NT2/D1 (cell line): ENCODE results near the gene DAPK2.
"Not testable (repeated sequence)": the region's sequence is repeated elsewhere in the genome, so short reads cannot be mapped to it uniquely, and the experiment has no call there.

Source experiments
- DNase-seq: peaks from one replicate; pipeline ENCODE4 v3.0.0-alpha.2; 2011; ENCODE audit warnings: low read depth, low spot score
- H3K27me3 ChIP-seq: 2 replicates; pipeline ENCODE4 v1.6.0; 2011; ENCODE audit warnings: mild to moderate bottlenecking; ENCODE audit not compliant: insufficient read length, insufficient read depth
- H3K36me3 ChIP-seq: 2 replicates; pipeline ENCODE4 v1.6.1; 2011; ENCODE audit warnings: mild to moderate bottlenecking, low read length, mixed read lengths; ENCODE audit not compliant: insufficient read depth, insufficient read length
- H3K4me1 ChIP-seq: 2 replicates; pipeline ENCODE4 v1.5.1; 2011; ENCODE audit not compliant: insufficient read depth, insufficient read length
- H3K4me3 ChIP-seq: 2 replicates; pipeline ENCODE4 v1.5.1; 2011; ENCODE audit warnings: low read depth; ENCODE audit not compliant: insufficient read length
- H3K9ac ChIP-seq: 2 replicates; pipeline ENCODE4 v1.6.0; 2011; ENCODE audit warnings: low read depth; ENCODE audit not compliant: insufficient read length
- H3K9me3 ChIP-seq: 2 replicates; pipeline ENCODE4 v1.5.1; 2011; ENCODE audit warnings: mild to moderate bottlenecking, low read length; ENCODE audit not compliant: insufficient read depth
- SUZ12 ChIP-seq: IDR thresholded peaks from 2 replicates; pipeline ENCODE4 v1.6.1; 2011; ENCODE audit not compliant: insufficient read length, insufficient read depth; ENCODE audit errors: extremely low read depth
- YY1 ChIP-seq: IDR thresholded peaks from 2 replicates; pipeline ENCODE4 v1.6.1; 2011; ENCODE audit not compliant: insufficient read length, insufficient read depth
- ZNF274 ChIP-seq: IDR thresholded peaks from 2 replicates; pipeline ENCODE4 v1.6.1; 2011; ENCODE audit warnings: mild to moderate bottlenecking, low read depth, low read length

DAPK2 gene

DNA sequence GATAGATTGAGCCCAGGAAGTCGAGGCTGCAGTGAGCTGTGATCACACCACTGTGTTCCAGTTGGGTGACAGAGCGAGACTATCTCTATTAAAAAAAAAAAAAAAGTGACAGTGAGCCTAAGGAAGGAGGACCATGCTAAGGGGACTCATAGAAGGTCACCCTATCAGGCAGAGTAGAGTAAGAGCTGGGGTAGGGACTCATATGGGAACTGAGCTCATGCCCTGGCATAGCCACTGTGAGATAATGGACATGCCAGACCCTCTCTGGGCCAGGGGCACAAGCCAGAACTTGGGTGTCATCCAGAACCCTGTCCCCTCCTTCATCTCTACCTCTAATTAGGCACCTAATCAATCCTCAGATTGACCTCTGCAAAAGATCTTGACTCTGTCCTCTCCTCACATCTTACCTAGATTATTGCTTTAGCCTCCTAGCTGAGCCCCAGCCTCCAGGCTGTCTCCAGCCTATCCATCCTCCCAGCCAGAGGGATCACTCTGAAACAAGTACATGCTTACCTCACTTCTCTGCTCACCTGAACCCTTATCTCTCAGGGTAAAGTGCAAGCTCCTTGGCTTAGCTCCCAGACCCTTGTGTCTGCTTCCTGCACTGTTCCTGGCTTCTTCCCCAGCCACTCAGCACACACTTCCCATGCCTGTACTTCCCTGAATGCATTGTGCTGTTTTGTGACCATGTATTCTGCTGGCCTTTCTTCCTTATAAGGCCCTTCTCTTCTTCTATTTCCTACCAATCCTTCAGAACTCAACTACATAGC lies 76.4 kb downstream of the DAPK2 start:
- TF ChIP-seq ZNF274 (no peak), YY1 (no peak), SUZ12 (no peak)
- Histone ChIP-seq H3K9me3 (no peaks in the 10 kb centered on the region; the same call in 1 of the 2 replicates), H3K27me3 (no peaks in the 10 kb centered on the region), H3K36me3 (no peaks in the 10 kb centered on the region), H3K4me3 (no peak overlapping the region), H3K4me1 (peaks cover 4% of the 10 kb centered on the region), H3K9ac (no peak overlapping the region)
- no peak for DNase-seq

DNA sequence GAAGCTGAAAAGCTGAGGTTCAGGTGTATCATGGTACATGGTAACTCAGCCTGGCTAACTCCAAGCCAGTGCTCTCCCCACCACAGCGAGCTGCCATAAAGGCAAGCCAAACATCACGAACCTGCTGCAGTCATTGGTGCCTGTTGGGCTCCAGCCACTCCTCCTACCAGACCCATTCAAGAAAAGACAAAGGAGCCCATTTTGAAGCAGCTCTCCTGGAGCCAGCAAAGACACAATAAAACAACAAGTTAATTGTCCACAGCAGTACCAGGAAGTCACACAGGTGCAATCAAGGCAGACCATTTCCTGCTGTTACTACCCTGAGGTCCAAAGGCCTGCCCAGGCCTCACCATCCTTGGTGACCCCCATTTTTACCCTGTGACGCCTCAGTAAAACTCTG lies 77.6 kb downstream of the DAPK2 start:
- Histone ChIP-seq H3K9ac (no peak overlapping the region), H3K4me1 (peaks cover 4% of the 10 kb centered on the region), H3K9me3 (peaks cover 3% of the 10 kb centered on the region; the same call in 1 of the 2 replicates), H3K36me3 (no peaks in the 10 kb centered on the region), H3K4me3 (no peak overlapping the region), H3K27me3 (no peaks in the 10 kb centered on the region)
- TF ChIP-seq YY1 (no peak), SUZ12 (no peak), ZNF274 (no peak)
- peak; percentile 25 for DNase-seq

DNA sequence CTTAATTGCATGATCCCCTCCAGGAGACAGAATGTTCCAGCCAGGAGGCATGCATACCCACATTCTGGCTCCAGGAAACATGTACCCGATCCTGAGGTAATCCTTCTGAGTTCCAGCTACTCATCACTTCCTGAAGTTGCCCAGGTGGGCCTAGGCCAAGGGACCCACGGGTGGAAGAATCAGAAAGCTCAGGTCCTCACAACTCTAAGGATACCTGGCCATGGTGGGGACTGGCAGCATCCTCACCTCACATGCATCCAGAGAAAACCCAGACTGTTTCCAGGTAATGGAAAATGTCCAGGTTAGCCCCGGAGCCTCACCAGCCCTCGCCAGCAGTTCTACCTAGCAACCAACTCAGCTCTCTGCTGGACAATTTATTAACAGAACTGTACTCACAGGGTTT lies 78.2 kb downstream of the DAPK2 start:
- TF ChIP-seq SUZ12 (no peak), YY1 (no peak), ZNF274 (no peak)
- no peaks in the 10 kb centered on the region for H3K27me3 ChIP-seq
- H3K9ac ChIP-seq = no peak overlapping the region
- no peak overlapping the region for H3K4me3 ChIP-seq
- peaks cover 9% of the 10 kb centered on the region; the same call in 1 of the 2 replicates for H3K9me3 ChIP-seq
- H3K36me3 ChIP-seq = no peaks in the 10 kb centered on the region
- DNase-seq = no peak
- peaks cover 4% of the 10 kb centered on the region for H3K4me1 ChIP-seq

DNA sequence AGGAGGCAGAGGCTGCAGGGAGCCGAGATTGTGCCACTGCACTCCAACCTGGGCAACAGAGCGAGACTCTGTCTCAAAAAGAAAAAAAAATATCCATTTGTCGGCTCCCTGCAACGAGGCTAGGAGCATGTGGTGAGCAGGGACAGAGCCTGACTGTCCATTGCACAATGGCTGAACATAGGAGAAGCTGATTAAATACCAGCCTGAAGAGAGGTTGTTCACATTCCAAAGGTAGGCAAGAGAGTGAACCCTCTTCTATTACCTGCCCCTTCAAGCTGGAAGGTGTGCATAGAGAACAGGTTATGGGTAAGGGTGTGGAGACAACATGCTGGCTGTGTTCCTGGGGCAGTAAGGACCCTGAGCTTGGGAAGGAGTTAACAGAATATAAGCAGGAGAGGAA lies 78.7 kb downstream of the DAPK2 start:
- TF ChIP-seq ZNF274 (no peak), YY1 (no peak), SUZ12 (no peak)
- no peak overlapping the region for H3K9ac ChIP-seq

DNA sequence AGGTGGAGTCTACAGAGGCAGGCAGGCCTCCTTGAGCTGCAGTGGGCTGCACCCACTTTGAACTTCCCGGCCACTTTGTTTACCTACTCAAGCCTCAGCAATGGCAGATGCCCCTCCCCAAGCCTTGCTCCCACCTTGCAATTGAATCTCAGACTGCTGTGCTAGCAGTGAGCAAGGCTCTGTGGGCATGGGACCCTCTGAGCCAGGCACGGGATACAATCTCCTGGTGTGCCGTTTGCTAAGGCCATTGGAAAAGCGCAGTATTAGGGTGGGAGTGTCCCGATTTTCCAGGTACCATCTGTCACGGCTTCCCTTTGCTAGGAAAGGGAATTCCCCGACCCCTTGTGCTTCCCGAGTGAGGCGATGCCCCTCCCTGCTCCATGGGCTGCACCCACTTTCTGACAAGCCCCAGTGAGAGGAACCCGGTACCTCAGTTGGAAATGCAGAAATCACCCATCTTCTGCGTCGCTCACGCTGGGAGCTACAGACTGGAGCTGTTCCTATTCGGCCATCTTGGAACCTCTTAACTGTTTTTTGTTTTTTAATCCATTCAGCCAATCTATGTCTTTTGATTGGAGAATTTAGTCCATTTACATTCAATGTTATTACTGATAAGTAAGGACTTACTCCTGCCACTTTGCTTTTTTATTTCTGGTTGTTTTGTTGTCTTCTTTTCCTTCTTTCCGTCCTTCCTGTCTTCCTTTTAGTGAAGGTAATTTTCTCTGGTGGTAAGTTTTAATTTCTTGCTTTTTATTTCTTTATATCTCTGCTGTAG lies 83.2 kb downstream of the DAPK2 start:
- H3K4me1 ChIP-seq, H3K9ac ChIP-seq, DNase-seq, H3K27me3 ChIP-seq, H3K36me3 ChIP-seq, H3K4me3 ChIP-seq: not testable (repeated sequence)
- H3K9me3 ChIP-seq = peaks cover 15% of the 10 kb centered on the region; the same call in 1 of the 2 replicates

More for the DNA sequence above, 78.7 kb downstream of the DAPK2 start:
- Histone ChIP-seq H3K36me3 (no peaks in the 10 kb centered on the region), H3K27me3 (no peaks in the 10 kb centered on the region), H3K4me3 (no peak overlapping the region), H3K9me3 (peaks cover 14% of the 10 kb centered on the region; the same call in 1 of the 2 replicates), H3K4me1 (peaks cover 4% of the 10 kb centered on the region)
- DNase-seq = no peak

DNA sequence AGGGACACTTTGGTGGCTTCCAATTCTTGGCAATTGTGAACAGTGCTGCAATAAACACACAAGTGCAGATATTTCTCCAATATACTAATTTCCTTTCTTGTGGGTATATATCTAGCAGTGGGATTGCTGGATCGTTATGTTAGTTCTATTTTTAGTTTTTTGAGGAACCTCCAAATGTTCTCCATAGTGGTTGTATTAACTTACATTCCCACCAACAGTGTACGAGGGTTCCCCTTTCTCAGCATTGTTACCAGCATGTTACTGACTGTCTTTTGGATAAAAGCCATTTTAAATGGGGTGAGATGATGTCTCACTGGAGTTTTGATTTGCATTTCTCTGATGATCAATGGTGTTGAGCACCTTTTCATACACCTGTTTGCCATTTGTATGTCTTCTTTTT lies 92.8 kb downstream of the DAPK2 start:
- no peaks in the 10 kb centered on the region for H3K36me3 ChIP-seq
- TF ChIP-seq ZNF274 = no peak
- no peak for TF ChIP-seq SUZ12
- no peak for TF ChIP-seq YY1
- H3K4me3 ChIP-seq = no peak overlapping the region
- H3K4me1 ChIP-seq = no peaks in the 10 kb centered on the region
- no peaks in the 10 kb centered on the region for H3K9me3 ChIP-seq
- no peaks in the 10 kb centered on the region for H3K27me3 ChIP-seq
- DNase-seq = no peak
- H3K9ac ChIP-seq = no peak overlapping the region

DNA sequence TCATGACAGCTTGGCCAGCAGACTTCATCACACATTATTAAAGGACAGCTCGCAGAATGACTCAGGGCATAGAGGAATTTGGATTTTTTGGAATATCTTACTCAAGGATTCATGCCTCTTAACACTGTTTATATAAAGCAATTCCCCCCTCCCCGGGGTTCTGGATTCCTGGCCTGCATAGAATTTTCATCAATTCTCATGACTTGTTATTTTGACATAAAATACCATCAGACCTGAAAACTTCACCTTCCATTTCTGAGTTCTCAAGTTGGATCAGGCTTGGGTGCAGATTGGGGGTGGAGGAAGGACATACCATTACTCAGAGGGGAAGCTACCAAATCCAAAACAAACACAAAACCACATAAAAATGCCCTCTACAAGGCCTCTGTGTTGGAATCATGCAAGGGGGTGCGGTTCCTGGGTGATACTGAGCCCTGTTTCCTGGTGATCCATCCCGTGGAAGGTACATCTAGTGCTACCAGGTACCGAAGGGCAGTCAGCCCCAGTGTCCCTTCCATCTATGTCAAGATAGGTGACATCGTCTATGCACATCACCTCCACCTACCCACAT lies 95.3 kb downstream of the DAPK2 start:
- Histone ChIP-seq H3K9me3 (no peaks in the 10 kb centered on the region), H3K4me1 (no peaks in the 10 kb centered on the region), H3K27me3 (no peaks in the 10 kb centered on the region), H3K9ac (no peak overlapping the region), H3K36me3 (no peaks in the 10 kb centered on the region), H3K4me3 (no peak overlapping the region)
- TF ChIP-seq SUZ12 (no peak), YY1 (no peak), ZNF274 (no peak)
- DNase-seq = no peak
